NCI-H526 treated with DMSO at 0.1 percent for 48 hours (cell line): Measurements from ENCODE around the gene DBH.
"Not testable (repeated sequence)": the region's sequence is repeated elsewhere in the genome, so short reads cannot be mapped to it uniquely, and the experiment has no call there.

Experiments used
- DNase-seq: peaks from one replicate; lab custom pipeline; 2025; lab: John Stamatoyannopoulos, UW

Gene DBH

GRCh38 chr9:133626008-133626407 is 10.2 kb upstream of the DBH start:
- DNase-seq = not testable (repeated sequence)

DNA sequence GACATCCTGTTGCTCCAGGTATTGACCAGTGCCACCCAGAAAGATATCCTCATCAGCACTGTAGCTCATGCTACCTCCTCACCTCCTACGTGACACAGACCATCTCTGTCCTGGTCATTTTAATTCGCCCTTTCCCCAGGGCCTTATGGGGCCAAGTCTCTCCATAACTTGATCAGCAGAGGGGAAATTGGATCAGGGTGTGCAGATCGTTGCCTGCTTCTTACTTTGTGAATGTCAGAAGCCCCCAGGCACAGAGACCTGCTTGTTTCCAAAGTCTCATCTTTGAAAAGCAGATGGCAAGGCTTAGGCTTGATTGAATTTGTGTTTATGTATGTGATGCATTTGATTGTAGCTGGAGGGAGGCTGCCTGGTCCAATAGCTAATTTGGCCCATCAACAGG is 8.8 kb upstream of the DBH start:
- DNase-seq = no peak

DNA sequence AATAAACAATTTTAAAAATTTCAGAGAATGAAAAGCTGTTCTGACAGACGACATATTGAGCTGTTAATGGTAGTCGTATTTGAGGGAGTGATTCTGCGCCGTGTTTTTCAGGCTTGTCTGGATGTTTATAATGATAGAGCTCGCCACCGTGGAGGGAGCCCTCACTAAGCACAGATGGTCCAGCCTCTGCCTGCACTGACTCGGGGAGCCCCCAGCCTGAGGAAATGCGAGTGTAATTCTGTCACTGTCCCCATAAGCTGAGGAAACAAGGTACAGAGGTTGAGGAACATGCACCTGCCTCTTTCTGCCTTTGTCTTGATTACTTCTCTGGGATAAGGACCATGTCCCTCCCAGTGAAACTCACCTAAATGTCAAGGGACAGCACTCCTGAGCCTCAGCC is 7.4 kb upstream of the DBH start:
- DNase-seq = no peak

DNA sequence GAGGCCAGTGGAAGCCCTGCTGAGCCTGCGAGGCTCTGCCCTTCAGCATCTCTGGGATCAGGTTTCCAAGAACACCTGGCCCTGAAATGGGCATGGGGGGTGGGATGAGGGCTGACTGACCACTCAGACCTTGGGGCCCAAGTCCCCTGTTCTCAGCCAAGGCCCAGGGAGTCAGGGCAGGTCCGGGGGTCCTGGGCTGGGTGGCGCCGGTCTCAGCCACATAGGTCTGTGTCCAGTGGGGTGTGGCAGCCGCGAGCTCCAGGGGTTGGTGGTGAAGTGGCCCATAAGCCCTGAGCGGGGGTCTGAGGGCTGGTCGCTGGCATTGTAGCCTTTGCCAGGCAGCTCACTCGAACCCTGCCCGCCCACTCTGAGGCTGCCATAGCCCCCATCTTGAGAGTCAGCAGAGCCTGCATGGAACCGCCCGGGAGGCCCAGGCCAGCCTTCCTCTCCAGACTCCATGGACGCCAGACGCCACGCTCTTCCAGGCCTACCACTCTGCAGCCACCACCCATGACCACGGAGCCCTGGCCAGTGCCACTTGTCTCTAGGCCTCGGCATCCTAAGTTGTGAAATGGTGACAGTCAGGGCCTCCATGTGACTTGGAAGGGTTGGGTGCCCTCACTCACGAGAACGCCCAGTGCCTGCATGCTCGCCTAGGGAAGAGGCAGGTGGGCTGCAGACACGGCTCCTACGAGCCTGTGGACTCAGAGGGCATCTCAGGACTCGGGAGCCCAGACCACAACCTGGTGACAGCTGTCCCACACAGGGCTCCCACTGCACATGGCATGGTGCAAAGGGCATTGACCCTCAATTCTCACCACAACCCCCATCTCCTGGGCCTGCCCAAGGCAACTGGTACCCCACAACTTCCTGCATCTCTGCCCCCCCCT is 6.7 kb upstream of the DBH start:
- DNase-seq = no peak

DNA sequence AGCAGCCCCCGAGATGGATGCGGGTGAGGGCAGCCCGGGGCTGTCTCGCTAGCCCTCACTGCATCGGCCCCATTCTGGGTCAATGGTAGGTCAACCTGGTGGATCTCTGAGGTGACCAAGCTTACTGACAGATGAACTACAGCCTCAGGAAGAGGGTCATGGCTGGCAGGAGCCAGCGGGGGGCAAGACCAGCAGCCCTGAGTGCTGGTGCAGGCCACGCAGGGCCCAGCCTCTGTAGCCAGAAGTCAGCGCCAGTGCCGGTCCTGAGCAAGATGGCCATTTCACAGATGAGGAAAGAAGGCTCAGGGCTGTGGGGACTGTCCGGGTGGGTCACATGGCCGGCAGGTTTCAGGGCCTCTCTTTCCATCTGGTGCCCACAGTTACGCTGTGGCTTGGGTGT is 5.1 kb upstream of the DBH start:
- DNase-seq = no peak

GRCh38 chr9:133632806-133633680 is 3.1 kb upstream of the DBH start:
- DNase-seq = no peak

DNA sequence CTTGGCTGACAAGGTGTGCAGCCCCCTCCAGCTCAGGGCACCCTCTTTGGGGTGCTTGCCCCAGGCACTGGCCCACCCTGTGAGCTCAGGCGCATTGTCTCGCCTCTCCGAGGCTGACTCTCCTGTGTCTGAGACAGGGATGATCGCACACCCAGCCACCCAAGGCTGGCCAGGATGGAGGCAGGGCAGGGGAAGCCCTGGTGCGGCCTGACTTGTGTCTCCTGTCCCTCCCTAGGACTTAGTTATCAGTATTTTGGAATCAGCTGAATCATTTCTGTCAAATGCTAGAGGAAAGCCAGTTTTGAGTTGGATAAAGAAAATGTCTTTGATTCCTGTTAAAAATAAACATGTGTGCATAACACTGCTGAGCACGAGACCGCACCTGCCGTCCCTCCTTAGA is 2.5 kb upstream of the DBH start:
- DNase-seq = no peak

DNA sequence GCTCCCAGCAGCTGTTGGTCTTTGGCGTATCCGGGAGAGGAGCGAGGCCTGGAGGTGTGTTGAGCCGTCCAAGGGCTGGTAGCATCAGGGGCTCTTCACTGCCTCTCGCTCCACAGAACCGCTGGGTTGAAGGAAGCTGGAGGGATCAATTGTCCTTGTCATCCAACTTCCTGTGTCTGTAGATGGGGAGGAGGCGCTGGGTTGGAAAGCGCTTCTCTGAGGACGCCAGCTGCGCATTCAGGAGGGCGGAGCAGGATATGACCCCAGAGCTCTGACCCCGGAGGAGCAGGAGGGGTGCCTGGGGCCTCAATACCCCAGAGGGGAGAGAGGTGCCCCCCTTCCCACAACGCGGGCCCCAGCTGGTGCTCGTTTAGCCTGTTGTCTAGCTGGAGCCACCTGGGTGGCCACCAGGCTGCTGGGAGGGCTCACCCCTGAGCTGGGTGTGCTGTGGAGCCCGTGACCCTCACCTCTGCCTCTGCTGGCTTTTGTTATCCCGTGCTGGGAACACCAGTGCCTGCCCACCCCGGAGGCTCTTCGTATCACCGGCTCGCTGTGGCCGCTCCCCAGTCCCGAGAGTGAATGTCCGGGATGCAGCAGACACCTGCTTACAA is 2.0 kb upstream of the DBH start:
- no peak for DNase-seq

- no peak for DNase-seq
Observed at GRCh38 chr9:133635098-133635497, 1.1 kb upstream of the DBH start.

- no peak for DNase-seq
Observed at GRCh38 chr9:133636902-133637301, 739 bp downstream of the DBH start.

DNA sequence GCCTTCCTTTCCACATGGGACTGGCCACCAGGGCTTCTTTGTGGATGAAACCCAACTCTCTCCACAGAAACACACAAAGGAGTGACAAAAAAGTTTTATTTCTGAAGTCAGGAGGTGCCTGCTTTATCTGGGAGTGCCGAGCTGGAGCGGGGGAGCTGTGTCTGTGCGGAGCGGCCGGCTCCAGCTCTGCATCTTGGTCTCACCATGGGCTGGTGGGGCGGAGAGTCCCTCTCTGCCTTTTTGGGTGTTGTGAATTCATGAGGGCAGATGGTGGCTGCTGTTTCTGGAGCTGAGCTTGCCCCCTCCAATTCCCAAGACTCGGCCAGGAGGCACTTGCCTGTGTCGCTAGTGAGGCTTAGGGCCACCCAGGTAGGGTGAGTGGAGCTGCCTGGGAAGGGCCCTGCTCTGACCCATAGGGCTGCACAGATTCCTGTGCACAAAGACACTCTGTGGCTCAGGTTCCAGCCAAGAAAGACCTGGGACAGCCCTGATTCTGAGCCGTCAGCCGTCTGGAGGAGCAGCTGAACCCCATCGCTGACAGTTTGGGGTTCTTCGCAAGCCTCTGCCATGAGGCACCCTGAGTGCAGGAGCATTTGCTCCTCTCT is 1.4 kb downstream of the DBH start:
- no peak for DNase-seq

GRCh38 chr9:133638076-133638475 is 1.9 kb downstream of the DBH start:
- no peak for DNase-seq

DNA sequence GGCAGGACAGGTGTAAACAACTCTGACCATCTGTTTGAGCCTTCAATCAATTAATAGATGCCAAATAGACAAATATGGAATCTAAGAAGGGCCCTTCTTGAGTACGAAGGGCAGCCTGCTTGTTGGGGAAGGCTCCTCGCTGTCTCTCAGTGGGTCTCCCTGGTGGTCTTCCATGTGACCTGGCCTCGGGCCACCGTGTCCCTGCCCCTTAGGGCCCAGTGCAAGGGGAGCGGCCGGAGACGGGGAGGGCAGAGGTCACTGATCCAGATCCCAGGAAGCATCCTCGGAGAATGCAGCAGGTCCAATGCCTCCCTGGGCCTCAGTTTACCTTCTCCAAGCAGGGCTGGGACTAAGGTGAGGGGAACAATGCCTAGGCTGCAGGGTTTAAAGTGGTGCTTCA is 2.5 kb downstream of the DBH start:
- no peak for DNase-seq

DNA sequence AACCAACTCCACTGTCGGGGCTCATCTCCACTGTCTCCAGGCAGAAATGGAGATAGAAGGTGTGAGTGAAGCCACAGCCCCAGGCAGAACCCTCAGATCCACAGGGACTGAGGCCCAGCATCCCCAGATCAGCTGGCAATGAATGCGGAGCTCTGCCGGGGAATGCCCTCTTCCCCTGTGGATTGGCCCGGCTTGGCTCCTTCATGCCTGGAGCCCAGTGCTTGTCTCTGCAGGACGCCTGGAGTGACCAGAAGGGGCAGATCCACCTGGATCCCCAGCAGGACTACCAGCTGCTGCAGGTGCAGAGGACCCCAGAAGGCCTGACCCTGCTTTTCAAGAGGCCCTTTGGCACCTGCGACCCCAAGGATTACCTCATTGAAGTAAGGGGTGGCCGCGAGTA is 3.5 kb downstream of the DBH start:
- no peak for DNase-seq

DNA sequence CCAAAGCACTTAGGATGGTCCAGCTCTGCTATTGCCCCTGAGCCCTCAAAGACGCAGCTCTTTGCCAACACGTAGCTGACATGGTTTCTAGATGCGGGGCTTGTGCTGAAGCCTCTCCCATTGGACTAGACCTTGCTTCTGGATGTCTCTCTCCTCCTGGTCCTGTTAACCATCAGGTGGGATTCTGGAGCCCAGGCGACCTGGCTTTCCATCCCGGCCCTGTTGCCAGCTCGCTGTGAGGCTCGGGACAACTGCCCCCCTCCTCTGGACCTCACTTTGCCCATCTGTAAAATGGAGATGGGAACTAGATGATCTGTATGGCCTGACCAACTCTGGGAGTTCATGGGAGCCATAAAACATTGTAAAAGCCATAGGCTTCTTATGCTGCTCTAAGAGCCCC is 4.0 kb downstream of the DBH start:
- no peak for DNase-seq

- no peak for DNase-seq
Observed at GRCh38 chr9:133640580-133641395, 4.6 kb downstream of the DBH start.

DNA sequence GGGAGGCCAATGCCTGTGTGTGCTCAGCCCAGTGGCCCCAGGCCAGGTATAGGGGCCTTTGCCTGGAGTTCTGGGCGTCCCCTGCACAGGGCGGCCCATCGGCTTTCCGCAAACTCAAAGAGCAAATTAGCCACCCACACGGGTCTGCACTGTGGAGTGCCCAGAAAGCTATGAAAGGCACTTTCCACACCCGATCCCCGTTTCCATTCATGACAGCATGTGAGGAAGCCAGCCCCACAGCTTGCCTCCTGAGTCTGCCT is 5.2 kb downstream of the DBH start:
- DNase-seq = no peak

- no peak for DNase-seq
Observed at GRCh38 chr9:133641861-133642595, 5.9 kb downstream of the DBH start.

GRCh38 chr9:133642708-133643361 is 6.7 kb downstream of the DBH start:
- DNase-seq = no peak

- no peak for DNase-seq
Observed at GRCh38 chr9:133643362-133643755, 7.2 kb downstream of the DBH start.
